Endothelial cell (in vitro differentiated cells): ENCODE data around the gene MRPS23. TPM values are rescaled to one million over a fixed set of nuclear protein-coding genes. Genes with fewer than 3 reads are reported as not detected.

Source experiments
- DNase-seq: peaks from one replicate; pipeline ENCODE4 v3.0.0; 2021; ENCODE audit warnings: low spot score
- H3K27ac Mint-ChIP-seq: one replicate; pipeline ENCODE4 v1.8.0; 2021; ENCODE audit warnings: mixed read lengths, inconsistent platforms; ENCODE audit not compliant: unreplicated experiment
- H3K27me3 Mint-ChIP-seq: one replicate; pipeline ENCODE4 v1.8.0; 2021; ENCODE audit warnings: mild to moderate bottlenecking, moderate library complexity, mixed read lengths, inconsistent platforms; ENCODE audit not compliant: unreplicated experiment
- H3K36me3 Mint-ChIP-seq: one replicate; pipeline ENCODE4 v1.8.0; 2021; ENCODE audit warnings: mild to moderate bottlenecking, low read depth, mixed read lengths, inconsistent platforms; ENCODE audit not compliant: unreplicated experiment
- H3K4me1 Mint-ChIP-seq: one replicate; pipeline ENCODE4 v1.8.0; 2021; ENCODE audit warnings: mild to moderate bottlenecking, mixed read lengths, inconsistent platforms; ENCODE audit not compliant: unreplicated experiment
- H3K4me3 Mint-ChIP-seq: one replicate; pipeline ENCODE4 v1.8.0; 2021; ENCODE audit warnings: mild to moderate bottlenecking, mixed read lengths, inconsistent platforms; ENCODE audit not compliant: unreplicated experiment
- H3K9me3 Mint-ChIP-seq: one replicate; pipeline ENCODE4 v1.8.0; 2021; ENCODE audit warnings: mixed read lengths, inconsistent platforms; ENCODE audit not compliant: unreplicated experiment
- CTCF ChIP-seq: fragments of 200-600 bp; sonication (generic); IDR thresholded peaks from one replicate; pipeline ENCODE4 v1.5.0; 2021; ENCODE audit warnings: antibody characterized with exemption; ENCODE audit not compliant: unreplicated experiment
- total RNA-seq: library from RNA; stranded (reverse); fragmentation: NEBNext Ultra II Directional; extraction: Animal tissue kit (Norgen Biotek cat#: 25700); gene quantifications from one replicate; pipeline ENCODE4 v1.2.1, GENCODE V29; 2021; ENCODE audit not compliant: unreplicated experiment

Gene MRPS23
- total RNA-seq, 1 donor from 2014 or later: 39.3 TPM

- Mint-ChIP-seq H3K9me3 (no peaks in the 10 kb centered on the region), H3K36me3 (peaks cover 5% of the 10 kb centered on the region), H3K4me3 (no peak overlapping the region), H3K27me3 (no peaks in the 10 kb centered on the region), H3K4me1 (no peaks in the 10 kb centered on the region), H3K27ac (no peak overlapping the region)
- DNase-seq: no peak
- no peak for TF ChIP-seq CTCF
Measured at GRCh38 chr17:57801044-57801711, 48.7 kb downstream of the MRPS23 start.

DNA sequence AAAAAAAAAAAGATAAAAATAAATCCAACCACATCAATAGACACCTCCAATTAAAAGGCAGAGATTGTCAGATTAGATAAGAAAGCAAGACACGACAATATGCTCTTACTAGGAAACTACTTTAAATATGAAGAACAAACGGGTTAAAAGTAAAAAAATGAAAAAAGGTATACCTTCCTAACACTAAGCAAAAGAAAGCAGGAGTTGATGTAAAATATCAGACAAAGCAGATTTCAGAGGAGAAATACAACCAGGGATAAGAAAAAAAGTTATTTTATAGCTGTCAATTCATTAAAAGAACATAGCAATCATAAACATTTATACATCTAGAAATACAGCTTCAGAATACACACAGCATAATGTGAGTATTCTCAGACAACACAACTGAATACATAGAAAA, 55.0 kb downstream of the MRPS23 start:
- no peak for DNase-seq
- Mint-ChIP-seq H3K36me3 (no peaks in the 10 kb centered on the region), H3K4me1 (no peaks in the 10 kb centered on the region)

DNA sequence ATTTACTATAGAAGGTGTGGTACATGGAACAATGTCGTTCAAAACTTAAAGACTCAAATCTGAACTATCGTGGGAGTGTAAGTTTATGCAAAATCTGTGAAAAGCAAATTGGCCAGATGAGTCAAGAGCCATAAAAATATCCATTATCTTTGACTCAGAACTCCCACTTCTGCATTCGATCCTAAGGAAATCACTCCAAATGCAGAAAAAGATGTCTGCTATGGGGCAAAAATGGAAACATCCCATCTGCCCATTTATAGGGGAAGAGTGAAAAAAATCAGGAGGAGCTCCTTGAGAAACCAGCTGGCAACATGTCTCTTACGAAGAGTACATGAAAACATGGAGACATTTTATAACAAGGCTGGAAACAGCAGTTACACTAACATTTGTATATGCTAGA, 61.1 kb downstream of the MRPS23 start:
- Mint-ChIP-seq H3K27me3 (no peaks in the 10 kb centered on the region), H3K36me3 (no peaks in the 10 kb centered on the region), H3K4me3 (no peak overlapping the region), H3K9me3 (no peaks in the 10 kb centered on the region), H3K4me1 (no peaks in the 10 kb centered on the region), H3K27ac (no peak overlapping the region)
- no peak for TF ChIP-seq CTCF
- no peak for DNase-seq

More for the DNA sequence above, 55.0 kb downstream of the MRPS23 start:
- no peaks in the 10 kb centered on the region for H3K9me3 Mint-ChIP-seq
- no peaks in the 10 kb centered on the region for H3K27me3 Mint-ChIP-seq
- no peak overlapping the region for H3K27ac Mint-ChIP-seq
- H3K4me3 Mint-ChIP-seq: no peak overlapping the region
- TF ChIP-seq CTCF: no peak

DNA sequence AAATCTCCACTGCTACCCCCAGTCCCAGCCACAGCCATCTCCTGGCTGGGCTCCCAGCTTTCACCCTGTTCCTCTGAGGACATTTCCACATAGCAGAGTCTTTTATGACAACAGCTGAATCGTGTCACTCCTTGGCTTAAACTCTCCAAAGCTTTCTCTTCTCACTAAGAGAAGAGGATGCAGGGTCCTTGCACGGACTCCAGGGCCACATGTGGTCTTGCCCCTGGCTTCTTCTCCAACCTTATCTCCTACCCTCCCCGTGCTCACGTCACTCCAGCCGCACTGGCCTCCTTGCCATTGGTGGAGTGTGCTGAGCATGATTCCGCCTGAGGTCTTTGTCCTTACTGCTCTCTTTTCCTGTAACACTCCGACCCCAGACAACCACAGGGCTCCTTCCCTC, 64.8 kb downstream of the MRPS23 start:
- Mint-ChIP-seq H3K27ac (no peak overlapping the region), H3K4me3 (no peak overlapping the region), H3K36me3 (no peaks in the 10 kb centered on the region), H3K9me3 (no peaks in the 10 kb centered on the region), H3K27me3 (no peaks in the 10 kb centered on the region), H3K4me1 (peaks cover 5% of the 10 kb centered on the region)
- no peak for TF ChIP-seq CTCF
- DNase-seq: no peak

Other genes with a start within 250 kb of the MRPS23 start
- not detected for gene CCDC182, start 104.7 kb downstream of the MRPS23 start, total RNA-seq
- 13.3 TPM for gene CUEDC1, start 105.4 kb upstream of the MRPS23 start, total RNA-seq
- gene VEZF1, start 138.2 kb upstream of the MRPS23 start, total RNA-seq: 43.7 TPM
- gene SRSF1, start 157.2 kb upstream of the MRPS23 start, total RNA-seq: 201 TPM
- gene DYNLL2, start 233.4 kb upstream of the MRPS23 start, total RNA-seq: 14.6 TPM